GM10266 (cell line): ENCODE results near the gene TLR5.

Experiments
- DNase-seq: peaks from one replicate; pipeline ENCODE4 v3.0.0; 2012; ENCODE audit errors: extremely low spot score
- CTCF ChIP-seq: IDR thresholded peaks from 2 replicates; pipeline ENCODE4 v1.5.1; 2012; ENCODE audit warnings: mild to moderate bottlenecking, low read depth; ENCODE audit not compliant: control insufficient read depth, insufficient read depth; ENCODE audit errors: missing control alignments

Gene TLR5

GRCh38 chr1:223114871-223115270 lies 28.2 kb downstream of the TLR5 start:
- DNase-seq = no peak
- TF ChIP-seq CTCF = no peak

- TF ChIP-seq CTCF = no peak
- no peak for DNase-seq
These were observed 32.1 kb downstream of the TLR5 start for GRCh38 chr1:223110952-223111351.

GRCh38 chr1:223109581-223110026 lies 33.4 kb downstream of the TLR5 start:
- TF ChIP-seq CTCF = no peak

GRCh38 chr1:223106856-223107255 lies 36.2 kb downstream of the TLR5 start:
- DNase-seq = no peak
- no peak for TF ChIP-seq CTCF

More at GRCh38 chr1:223109581-223110026, 33.4 kb downstream of the TLR5 start:
- DNase-seq = no peak

- no peak for TF ChIP-seq CTCF
These were observed 37.5 kb downstream of the TLR5 start for GRCh38 chr1:223105568-223105967.

GRCh38 chr1:223102797-223103533 lies 40.1 kb downstream of the TLR5 start:
- TF ChIP-seq CTCF = no peak
- DNase-seq = no peak

More at GRCh38 chr1:223105568-223105967, 37.5 kb downstream of the TLR5 start:
- no peak for DNase-seq

- DNase-seq = no peak
- TF ChIP-seq CTCF = no peak
These were observed 45.3 kb downstream of the TLR5 start for GRCh38 chr1:223097713-223098112.
